H1 (cell line): ENCODE measurements around the gene PRKCH. TPM values are rescaled to one million over a fixed set of nuclear protein-coding genes. Genes with fewer than 3 reads are reported as not detected.

Experiments
- CTCF ChIA-PET: fragments of 300-600 bp; sonication (Branson Sonifier 250); formaldehyde crosslinking; loops from one replicate; lab custom pipeline; 2021; ENCODE audit not compliant: partially characterized antibody; lab: Charles Lee
- POLR2A ChIA-PET: fragments of 300-600 bp; sonication (Branson Sonifier 250); formaldehyde crosslinking; loops from one replicate; lab custom pipeline; 2021; ENCODE audit warnings: inconsistent platforms; ENCODE audit not compliant: partially characterized antibody; lab: Charles Lee
- DNase-seq, 2 experiments: peaks; one replicate each; pipeline versions ENCODE4 v3.0.0 to v3.0.0-alpha.2; 2010 to 2022; ENCODE audit warnings: low spot score in 2 of 2, low read depth in 1 of 2, mixed read lengths in 1 of 2
- FAIRE-seq: peaks from 2 replicates; lab custom pipeline; 2011; peaks lifted over from hg19 to GRCh38; lab: Jason Lieb, UNC
- H2AFZ ChIP-seq: 2 replicates; pipeline ENCODE4 v1.8.1; 2012; ENCODE audit warnings: low read length, inconsistent platforms
- H2AK5ac ChIP-seq: 2 replicates; pipeline ENCODE4 v1.6.1; 2013; ENCODE audit warnings: low read depth, low read length
- H2BK120ac ChIP-seq: replicated peaks from 2 replicates; pipeline ENCODE3; 2013; ENCODE audit warnings: low read depth, low read length, inconsistent platforms
- H2BK12ac ChIP-seq: 2 replicates; pipeline ENCODE4 v1.6.1; 2013; ENCODE audit warnings: low read depth, low read length
- H2BK15ac ChIP-seq: 2 replicates; pipeline ENCODE4 v1.6.1; 2013; ENCODE audit warnings: low read length
- H2BK20ac ChIP-seq: 2 replicates; pipeline ENCODE4 v1.6.1; 2013; ENCODE audit warnings: low read length
- H2BK5ac ChIP-seq: 2 replicates; pipeline ENCODE4 v1.6.1; 2013; ENCODE audit warnings: low read depth, low read length
- H3K14ac ChIP-seq: 2 replicates; pipeline ENCODE4 v1.6.1; 2013; ENCODE audit warnings: inconsistent platforms; ENCODE audit not compliant: insufficient read length
- H3K18ac ChIP-seq: 2 replicates; pipeline ENCODE4 v1.6.1; 2013; ENCODE audit warnings: low read length; ENCODE audit errors: extremely low read depth
- H3K23ac ChIP-seq: 2 replicates; pipeline ENCODE4 v1.6.1; 2013; ENCODE audit warnings: inconsistent platforms; ENCODE audit not compliant: insufficient read length
- H3K23me2 ChIP-seq: 2 replicates; pipeline ENCODE4 v1.6.1; 2013; ENCODE audit warnings: low read depth, low read length
- H3K27ac ChIP-seq: 2 replicates; pipeline ENCODE4 v1.6.1; 2011; ENCODE audit warnings: low read depth, low read length, inconsistent platforms
- H3K27me3 ChIP-seq, 4 experiments: replicated peaks in 1 of 4; 1 replicate in 1 of 4; 2 replicates in 3 of 4; pipeline versions ENCODE4 v1.6.1 to v1.8.1; 2011 to 2013; ENCODE audit warnings: low read length in 3 of 4, mild to moderate bottlenecking in 3 of 4, inconsistent platforms in 2 of 4, mixed read lengths in 2 of 4, moderate library complexity in 1 of 4; ENCODE audit not compliant: control insufficient read depth in 3 of 4, insufficient read depth in 3 of 4; ENCODE audit errors: extremely low read depth in 1 of 4
- H3K36me3 ChIP-seq, 4 experiments: 2 replicates each; pipeline versions ENCODE4 v1.6.1 to v1.8.1; 2011 to 2013; ENCODE audit warnings: mild to moderate bottlenecking in 4 of 4, low read length in 3 of 4, moderate library complexity in 2 of 4, control low read depth in 1 of 4, inconsistent platforms in 1 of 4; ENCODE audit not compliant: insufficient read depth in 4 of 4, control insufficient read depth in 2 of 4
- H3K4ac ChIP-seq: replicated peaks from 2 replicates; pipeline ENCODE3; 2013; ENCODE audit warnings: low read length, low read depth, mixed read lengths, inconsistent platforms; ENCODE audit not compliant: insufficient read length
- H3K4me1 ChIP-seq, 4 experiments: replicated peaks in 1 of 4; 1 replicate in 1 of 4; 2 replicates in 3 of 4; pipeline versions ENCODE4 v1.6.1 to v1.8.1; 2011 to 2013; ENCODE audit warnings: low read length in 3 of 4, inconsistent platforms in 2 of 4, mixed read lengths in 1 of 4; ENCODE audit not compliant: insufficient read depth in 4 of 4, control insufficient read depth in 3 of 4
- H3K4me2 ChIP-seq, 2 experiments: 2 replicates each; pipeline versions ENCODE4 v1.6.1 to v1.8.1; 2011 to 2013; ENCODE audit warnings: low read depth in 2 of 2, low read length in 2 of 2, control low read depth in 1 of 2, inconsistent platforms in 1 of 2, mild to moderate bottlenecking in 1 of 2; ENCODE audit not compliant: insufficient read depth in 1 of 2
- H3K4me3 ChIP-seq, 4 experiments: fragments of 200-600, 300-600 bp in 1 of 4; sonication (generic), shearing (Covaris generic), sonication (Bioruptor Twin) in 1 of 4; 2 replicates each; pipeline versions ENCODE4 v1.5.1 to v1.8.1; 2011 to 2016; ENCODE audit warnings: low read length in 4 of 4, low read depth in 3 of 4, control low read depth in 2 of 4, inconsistent platforms in 2 of 4, mild to moderate bottlenecking in 2 of 4, mixed read lengths in 1 of 4, moderate library complexity in 1 of 4; ENCODE audit not compliant: insufficient read depth in 2 of 4; ENCODE audit errors: extremely low read depth in 1 of 4
- H3K56ac ChIP-seq: replicated peaks from 2 replicates; pipeline ENCODE3; 2013; ENCODE audit warnings: low read depth, mild to moderate bottlenecking, mixed read lengths, low read length, inconsistent platforms; ENCODE audit not compliant: insufficient read length
- H3K79me1 ChIP-seq: 2 replicates; pipeline ENCODE4 v1.6.1; 2013; ENCODE audit warnings: low read depth, low read length, control low read depth
- H3K79me2 ChIP-seq, 2 experiments: 2 replicates each; pipeline versions ENCODE4 v1.6.1 to v1.8.1; 2012 to 2013; ENCODE audit warnings: low read length in 2 of 2, mild to moderate bottlenecking in 2 of 2, inconsistent platforms in 1 of 2; ENCODE audit not compliant: insufficient read depth in 2 of 2, control insufficient read depth in 1 of 2
- H3K9ac ChIP-seq, 4 experiments: replicated peaks in 1 of 4; 1 replicate in 1 of 4; 2 replicates in 3 of 4; pipeline versions ENCODE4 v1.6.1 to v1.8.1; 2011 to 2013; ENCODE audit warnings: low read depth in 3 of 4, low read length in 3 of 4, control low read depth in 2 of 4, mild to moderate bottlenecking in 2 of 4, moderate library complexity in 2 of 4, inconsistent platforms in 1 of 4; ENCODE audit errors: extremely low read depth in 1 of 4
- H3K9me3 ChIP-seq, 2 experiments: 2 replicates each; pipeline versions ENCODE4 v1.6.1 to v1.8.1; 2012 to 2013; ENCODE audit warnings: mild to moderate bottlenecking in 2 of 2, moderate library complexity in 2 of 2, control low read depth in 1 of 2, inconsistent platforms in 1 of 2, low read depth in 1 of 2, low read length in 1 of 2, mixed read lengths in 1 of 2; ENCODE audit not compliant: insufficient read depth in 2 of 2
- H4K20me1 ChIP-seq, 2 experiments: replicated peaks in 1 of 2; 2 replicates each; pipeline versions ENCODE3 to v1.8.1; 2011 to 2013; ENCODE audit warnings: inconsistent platforms in 2 of 2, low read length in 2 of 2, mild to moderate bottlenecking in 1 of 2; ENCODE audit not compliant: insufficient read depth in 2 of 2, control insufficient read depth in 1 of 2
- H4K5ac ChIP-seq: 2 replicates; pipeline ENCODE4 v1.6.1; 2013; ENCODE audit warnings: low read length, low read depth, mixed read lengths, inconsistent platforms; ENCODE audit not compliant: insufficient read length
- H4K8ac ChIP-seq: 2 replicates; pipeline ENCODE4 v1.8.0; 2013; ENCODE audit warnings: mild to moderate bottlenecking, moderate library complexity, low read length, inconsistent platforms; ENCODE audit not compliant: insufficient read depth; ENCODE audit errors: extremely low read depth
- H4K91ac ChIP-seq: replicated peaks from 2 replicates; pipeline ENCODE3; 2013; ENCODE audit warnings: low read length, mixed read lengths, inconsistent platforms; ENCODE audit not compliant: insufficient read length
- ASH2L ChIP-seq: fragments of 200-600, 300-600 bp; sonication (generic); IDR thresholded peaks from one replicate; pipeline ENCODE4 v1.7.1; 2017; ENCODE audit warnings: low read length
- ATF3 ChIP-seq: IDR thresholded peaks from 2 replicates; pipeline ENCODE4 v1.6.1; 2011; ENCODE audit warnings: low read depth, mild to moderate bottlenecking, low read length; ENCODE audit not compliant: insufficient read depth
- BACH1 ChIP-seq: IDR thresholded peaks from 2 replicates; pipeline ENCODE4 v1.6.1; 2012; ENCODE audit warnings: low read length, improper control_type of control experiment
- CREB1 ChIP-seq: IDR thresholded peaks from 2 replicates; pipeline ENCODE4 v1.6.1; 2012; ENCODE audit warnings: inconsistent platforms
- E2F6 ChIP-seq: IDR thresholded peaks from 2 replicates; pipeline ENCODE4 v1.6.1; 2012; ENCODE audit warnings: inconsistent platforms
- EP300 ChIP-seq, 2 experiments: IDR thresholded peaks; 1 replicate in 1 of 2; 2 replicates in 1 of 2; pipeline ENCODE4 v1.6.1; 2011 to 2012; ENCODE audit warnings: low read depth in 2 of 2, low read length in 2 of 2, mild to moderate bottlenecking in 2 of 2, borderline replicate concordance in 1 of 2, inconsistent platforms in 1 of 2, moderate library complexity in 1 of 2
- HDAC2 ChIP-seq, 2 experiments: fragments of 300-600 bp in 1 of 2; sonication (generic) in 1 of 2; IDR thresholded peaks; 2 replicates each; pipeline ENCODE4 v1.6.1; 2011 to 2012; ENCODE audit warnings: low read depth in 2 of 2, low read length in 2 of 2, mild to moderate bottlenecking in 2 of 2, moderate library complexity in 2 of 2, borderline replicate concordance in 1 of 2, inconsistent platforms in 1 of 2
- SIRT6 ChIP-seq: IDR thresholded peaks from one replicate; pipeline ENCODE4 v1.7.1; 2012; ENCODE audit warnings: low read length, inconsistent platforms
- TAF1 ChIP-seq: IDR thresholded peaks from 2 replicates; pipeline ENCODE4 v1.6.1; 2011; ENCODE audit warnings: mild to moderate bottlenecking, low read depth, low read length
- WGBS, 2 experiments: shearing (Covaris generic) in 1 of 2; methylation state at CpG; one replicate each; pipeline versions ENCODE4 v1.1.6 to v1.1.7; 2013 to 2015; ENCODE audit warnings: low lambda C conversion rate in 2 of 2, mixed read lengths in 2 of 2, inconsistent platforms in 1 of 2, low coverage in 1 of 2, missing lambda C conversion rate in 1 of 2; ENCODE audit not compliant: insufficient replicate concordance in 2 of 2, insufficient coverage in 1 of 2, insufficient read length in 1 of 2; ENCODE audit errors: extremely low coverage in 1 of 2, missing lambda C conversion rate in 1 of 2; 5-methylcytosine and 5-hydroxymethylcytosine counted together
- polyA plus RNA-seq, 7 experiments: library from polyadenylated mRNA; depleted of rRNA in 3 of 7; stranded (reverse) in 5 of 7; unstranded in 2 of 7; fragments of >200 nt in 5 of 7; fragments of 200-250 nt in 2 of 7; gene quantifications; 1 replicate in 5 of 7; 2 replicates in 1 of 7; 4 replicates in 1 of 7; pipeline versions ENCODE4 v1.2.1 to v1.2.3, GENCODE V29; 2011 to 2013; ENCODE audit warnings: missing spikeins in 2 of 7, mixed read lengths in 2 of 7
- total RNA-seq: library from RNA; stranded (reverse); fragmentation: NEBNext Ultra II Directional; extraction: Animal tissue kit (Norgen Biotek cat#: 25700); gene quantifications from 2 replicates; pipeline ENCODE4 v1.2.1, GENCODE V29; 2021

Gene PRKCH
- total and polyA plus RNA-seq, 2 of the 8 experiments (the other 6 are each of a cell fraction or from before 2014, with no cell fraction given) = 6.4 to 7.0 TPM

- Histone ChIP-seq H4K91ac (peak overlapping the region; percentile 25), H2BK15ac (0 out of 2 replicates have a peak overlapping the region, but pooled peaks have one; percentile 4), H3K9ac (peak overlapping the region in 2 of 4 experiments; percentile 9 to 27; a peak in 2 of 7 replicates), H3K18ac (0 out of 2 replicates have a peak overlapping the region, but pooled peaks have one; percentile 9), H2BK5ac (peak overlapping the region; percentile 32), H3K14ac (no peak overlapping the region), H3K27ac (peak overlapping the region; percentile 54; the same call in 1 of the 2 replicates), H4K8ac (peak overlapping the region; percentile 90), H3K4ac (no peak overlapping the region), H3K4me3 (no peak overlapping the region), H3K9me3 (no peaks in the 10 kb centered on the region), H2BK20ac (peak overlapping the region; percentile 49; the same call in 1 of the 2 replicates), H3K23ac (no peak overlapping the region), H2AK5ac (no peak overlapping the region), H2BK12ac (peak overlapping the region; percentile 77), H3K4me1 (peaks cover 5 to 13% (median 11%) of the 10 kb centered on the region in 4 experiments; a peak in 5 of 7 replicates), H3K4me2 (peak overlapping the region; percentile 2 to 14; a peak in 2 of 4 replicates), H3K79me2 (no peaks in the 10 kb centered on the region), H3K79me1 (no peaks in the 10 kb centered on the region), H3K56ac (no peak overlapping the region), H3K27me3 (no peaks in the 10 kb centered on the region), H4K5ac (peak overlapping the region; percentile 67), H3K36me3 (no peaks in the 10 kb centered on the region; a peak in 1 of 8 replicates), H2AFZ (peak overlapping the region; percentile 47), H4K20me1 (no peaks in the 10 kb centered on the region), H3K23me2 (no peaks in the 10 kb centered on the region), H2BK120ac (peak overlapping the region; percentile 4)
- ChIA-PET POLR2A (interaction anchor here (0.9 to 1.1 kb wide), 5 partner anchors 10 to 158 kb away, joined by 3 to 5 read pairs (median 3); partner anchors contain the start of gene HIF1A), CTCF (interaction anchor here (0.6 to 1.0 kb wide), 3 partner anchors 14 to 193 kb away, joined by 3 to 4 read pairs (median 4); no protein-coding TSS in a partner anchor)
- FAIRE-seq = no peak
- peak in 1 of 2 experiments; percentile 33 for DNase-seq
- WGBS, 2 experiments = 60% methylated on average over 8 of the region's 8 CpGs; no CpG with 5 or more reads in 1 of the 2 experiments
- TF ChIP-seq ATF3 (0 out of 2 replicates have a peak, but pooled peaks have one; percentile 39), SIRT6 (no peak), EP300 (IDR thresholded peaks at IDR 0.05; ENCODE audit: borderline replicate concordance in 1 of 2, low read depth in 2 of 2, low read length in 2 of 2) (no peak), TAF1 (no peak), HDAC2 (IDR thresholded peaks at IDR 0.05; ENCODE audit: borderline replicate concordance in 1 of 2, low read depth in 2 of 2, low read length in 2 of 2) (no peak), BACH1 (peak; percentile 97), CREB1 (no peak), ASH2L (peak; percentile 65), E2F6 (no peak)
Measured at GRCh38 chr14:61537563-61538463, 216.4 kb downstream of the PRKCH start.
